ENCODE results near the gene CA14.
"Not testable (repeated sequence)": the region's sequence is repeated elsewhere in the genome, so short reads cannot be mapped to it uniquely, and the experiment has no call there.

Gene CA14

DNA sequence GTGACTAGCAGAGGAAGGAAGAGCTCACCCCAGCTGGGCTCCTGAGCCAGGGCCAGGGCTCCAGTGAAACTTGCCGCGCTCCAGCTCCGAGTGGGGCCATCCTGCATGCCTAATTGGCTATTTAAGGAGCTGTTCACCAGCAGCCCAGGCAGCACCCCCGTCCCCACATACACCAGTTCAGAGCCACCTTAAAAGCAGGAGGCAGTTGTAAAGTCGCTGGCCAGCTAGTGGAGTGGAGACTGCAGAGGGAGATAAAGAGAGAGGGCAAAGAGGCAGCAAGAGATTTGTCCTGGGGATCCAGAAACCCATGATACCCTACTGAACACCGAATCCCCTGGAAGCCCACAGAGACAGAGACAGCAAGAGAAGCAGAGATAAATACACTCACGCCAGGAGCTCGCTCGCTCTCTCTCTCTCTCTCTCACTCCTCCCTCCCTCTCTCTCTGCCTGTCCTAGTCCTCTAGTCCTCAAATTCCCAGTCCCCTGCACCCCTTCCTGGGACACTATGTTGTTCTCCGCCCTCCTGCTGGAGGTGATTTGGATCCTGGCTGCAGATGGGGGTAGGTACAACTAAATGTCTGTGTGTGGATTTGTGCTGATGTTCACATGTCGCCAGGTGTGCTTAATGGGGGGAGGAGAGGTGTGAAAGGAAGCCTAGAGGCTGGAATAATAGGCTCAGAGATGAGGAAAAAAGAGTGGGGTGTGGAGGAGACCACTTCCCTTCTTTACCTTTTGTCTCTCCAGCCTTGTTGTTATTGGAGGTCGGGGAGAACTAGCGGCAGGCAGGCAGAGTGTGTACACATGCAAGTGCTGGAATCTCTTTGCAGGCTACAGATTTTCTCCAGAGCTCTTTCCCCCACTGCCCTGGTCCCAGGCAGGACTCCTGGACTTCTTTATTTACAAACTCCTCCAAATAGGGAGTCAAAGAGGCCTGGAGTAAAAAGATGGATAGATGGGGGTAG is at the start of gene CA14:
CA14 (plus strand) TSS at position 151 of the 962 bp plus-strand sequence; CDS start at position 506, 355 bp downstream.
- DNase-seq (ENCODE audit: low read depth): no peak

DNA sequence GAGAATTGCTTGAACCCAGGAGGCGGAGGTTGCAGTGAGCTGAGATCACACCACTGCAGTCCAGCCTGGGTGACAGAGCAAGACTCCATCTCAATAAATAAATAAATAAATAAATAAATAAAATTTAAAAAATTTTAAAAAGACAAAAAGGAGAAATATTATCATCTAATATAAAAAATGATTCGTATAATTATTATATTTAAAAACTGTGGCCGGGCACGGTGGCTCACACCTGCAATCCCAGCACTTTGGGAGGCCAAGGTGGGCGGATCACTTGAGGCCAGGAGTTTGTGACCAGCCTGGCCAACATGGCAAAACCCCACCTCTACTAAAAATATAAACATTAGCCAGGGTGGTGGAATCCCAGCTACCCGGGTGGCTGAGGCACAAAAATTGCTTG is 49.1 kb upstream of the CA14 start:
- not testable (repeated sequence) for DNase-seq (ENCODE audit: low read depth)

DNA sequence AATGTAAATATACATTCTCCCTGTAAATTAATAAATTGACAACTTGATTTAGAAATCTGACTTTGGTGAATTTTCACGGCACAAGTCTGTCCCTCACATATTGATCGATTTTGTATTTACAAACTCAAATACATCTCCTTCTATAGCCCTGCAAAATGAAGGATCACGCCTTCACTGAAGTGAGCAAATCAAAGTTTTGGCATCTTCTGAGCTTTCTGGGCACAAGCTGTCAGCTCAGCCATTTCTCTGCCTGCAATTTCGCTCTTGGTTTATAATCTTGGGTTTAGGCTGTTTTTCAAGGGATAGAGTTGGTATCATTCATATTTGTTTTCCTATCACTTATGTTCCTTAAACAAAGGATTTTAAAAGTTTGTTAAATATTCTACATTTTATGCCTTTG is 47.5 kb upstream of the CA14 start:
- no peak for DNase-seq (ENCODE audit: low read depth)

DNA sequence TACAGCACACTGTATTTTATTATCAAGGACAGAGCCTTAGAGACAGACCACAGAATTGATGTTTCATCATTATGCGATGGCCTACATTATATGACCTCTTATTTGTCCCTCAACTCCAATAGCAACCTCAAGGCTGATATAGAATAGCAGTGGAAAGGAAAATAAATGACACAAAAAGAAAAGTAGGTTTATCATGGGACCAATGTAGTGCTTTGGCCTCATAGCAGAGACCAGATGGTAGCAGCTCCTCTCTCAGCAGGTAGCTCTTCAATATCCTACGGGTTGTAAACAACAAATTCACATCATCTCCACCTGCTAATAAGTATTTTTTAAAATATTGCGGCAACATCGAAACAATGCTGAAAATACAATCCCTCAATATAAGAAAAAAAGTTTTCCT is 46.9 kb upstream of the CA14 start:
- DNase-seq (ENCODE audit: low read depth): no peak

DNA sequence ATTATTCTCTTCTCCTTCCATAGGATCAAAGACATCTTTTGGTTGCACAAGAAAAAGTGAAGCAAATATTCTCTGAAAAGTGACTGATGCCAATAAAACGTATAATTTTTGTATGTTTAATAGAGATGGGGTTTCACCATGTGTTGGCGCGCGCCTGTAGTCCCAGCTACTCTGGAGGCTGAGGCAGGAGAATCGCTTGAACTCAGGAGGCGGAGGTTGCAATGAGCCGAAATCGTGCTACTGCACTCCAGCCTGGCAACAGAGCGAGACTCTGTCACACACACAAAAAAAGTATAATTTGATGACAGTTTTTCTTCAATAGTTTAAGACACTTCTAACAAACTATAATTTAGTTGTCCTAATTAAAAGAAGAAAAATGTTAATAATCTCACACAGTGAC is 45.5 kb upstream of the CA14 start:
- DNase-seq (ENCODE audit: low read depth): no peak

DNA sequence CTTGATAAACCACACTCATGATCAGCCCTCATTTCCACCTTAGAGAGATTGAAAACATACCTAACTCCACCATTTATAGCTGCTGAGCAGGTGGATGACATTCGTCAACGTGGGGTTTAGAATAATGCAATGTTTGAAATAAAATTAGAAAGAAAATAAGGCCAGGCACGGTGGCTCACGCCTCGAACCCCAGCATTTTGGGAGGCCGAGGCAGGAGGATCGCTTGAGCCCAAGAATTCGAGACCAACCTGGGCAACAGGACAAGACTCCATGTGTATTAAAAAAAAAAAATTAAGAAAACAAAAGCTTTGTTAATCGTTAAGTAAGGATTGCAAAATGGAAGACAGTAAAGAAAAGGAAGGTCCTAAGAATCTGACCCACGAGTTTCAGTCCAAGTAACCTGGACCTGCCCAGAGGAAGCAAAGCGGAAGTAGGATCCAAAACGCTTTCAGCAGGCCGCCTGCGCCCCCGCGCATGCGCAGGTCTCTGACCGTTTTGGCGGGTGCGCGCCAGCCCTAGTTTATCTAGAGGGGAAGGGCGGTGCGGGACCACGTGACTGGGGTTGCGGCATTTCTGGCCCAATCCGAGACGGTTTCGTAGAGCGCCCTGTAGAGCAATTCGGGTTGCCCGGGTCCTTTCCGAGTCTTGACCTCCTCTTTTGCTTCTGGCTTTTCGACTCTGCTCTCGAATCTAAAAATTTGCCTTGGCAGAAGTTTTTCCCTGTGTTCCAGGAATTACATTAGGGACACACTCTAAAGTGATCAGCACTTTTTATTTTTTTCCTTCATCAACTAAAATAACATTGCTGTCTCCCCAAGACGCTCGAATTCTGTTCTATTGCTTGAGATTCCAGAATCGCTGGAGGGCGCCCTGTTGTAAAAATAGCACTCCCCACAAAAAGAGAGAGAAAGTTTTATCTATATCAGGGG is 44.1 kb upstream of the CA14 start:
- DNase-seq (ENCODE audit: low read depth): peak; percentile 94

DNA sequence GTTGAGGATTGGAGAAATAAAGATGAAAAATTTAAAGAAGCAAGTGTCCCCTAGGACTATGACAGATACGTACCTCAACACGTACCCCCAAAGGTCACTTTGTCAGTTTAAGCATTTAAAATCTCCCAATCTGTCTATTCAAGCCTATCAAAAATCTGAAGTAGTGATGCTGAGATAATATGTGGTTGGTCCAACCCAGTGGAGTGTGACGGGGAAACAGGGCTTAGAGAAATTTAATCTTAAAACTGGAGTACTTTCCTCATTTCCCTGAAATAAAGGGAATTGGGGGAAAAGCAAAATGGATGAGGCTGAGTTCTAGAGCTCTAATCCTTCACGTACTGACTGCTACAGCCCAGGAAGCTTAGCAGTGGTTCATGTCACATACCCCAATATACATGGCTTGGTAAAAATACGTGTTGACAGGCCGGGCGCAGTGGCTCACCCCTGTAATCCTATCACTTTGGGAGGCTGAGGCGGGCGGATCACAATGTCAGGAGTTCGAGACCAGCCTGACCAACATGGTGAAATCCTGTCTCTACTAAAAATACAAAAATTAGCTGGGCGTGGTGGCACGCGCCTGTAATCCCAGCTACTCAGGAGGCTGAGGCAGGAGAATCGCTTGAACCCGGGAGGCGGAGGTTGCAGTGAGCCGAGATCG is 43.3 kb upstream of the CA14 start:
- peak; percentile 9 for DNase-seq (ENCODE audit: low read depth)

DNA sequence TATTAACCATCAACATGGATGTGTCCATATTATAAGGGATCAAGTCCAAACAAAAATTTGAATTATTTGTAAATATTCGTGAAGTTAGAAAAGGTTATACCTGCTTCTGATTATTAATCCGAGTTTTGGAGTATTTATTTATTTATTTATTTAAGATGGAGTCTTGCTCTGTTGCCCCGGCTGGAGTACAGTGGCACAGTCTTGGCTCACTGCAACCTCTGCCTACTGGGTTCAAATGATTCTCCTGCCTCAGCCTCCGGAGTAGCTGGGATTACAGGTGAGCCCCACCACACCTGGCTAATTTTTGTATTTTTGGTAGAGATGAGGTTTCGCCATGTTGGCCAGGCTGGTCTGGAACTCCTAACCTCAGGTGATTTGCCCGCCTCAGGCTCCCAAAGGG is 41.7 kb upstream of the CA14 start:
- DNase-seq (ENCODE audit: low read depth): not testable (repeated sequence)

DNA sequence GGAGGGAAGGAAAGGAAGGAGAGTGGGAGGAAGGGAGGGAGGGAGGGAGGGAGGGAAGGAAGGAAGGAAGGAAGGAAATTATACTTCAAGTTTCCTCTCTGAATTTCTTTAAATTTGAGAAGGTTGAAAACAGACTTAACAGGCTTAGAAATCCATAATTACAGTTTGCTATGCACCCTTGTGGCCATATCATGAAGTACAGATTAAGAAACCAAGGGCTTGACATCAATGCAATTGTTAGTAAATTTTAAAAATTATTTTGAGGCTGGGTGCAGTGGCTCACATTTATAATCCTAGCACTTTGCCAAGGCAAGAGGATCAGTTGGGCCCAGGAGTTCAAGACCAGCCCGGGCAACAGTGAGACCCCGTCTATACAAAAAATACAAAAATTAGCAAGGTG is 36.0 kb upstream of the CA14 start:
- DNase-seq (ENCODE audit: low read depth): peak; percentile 37

DNA sequence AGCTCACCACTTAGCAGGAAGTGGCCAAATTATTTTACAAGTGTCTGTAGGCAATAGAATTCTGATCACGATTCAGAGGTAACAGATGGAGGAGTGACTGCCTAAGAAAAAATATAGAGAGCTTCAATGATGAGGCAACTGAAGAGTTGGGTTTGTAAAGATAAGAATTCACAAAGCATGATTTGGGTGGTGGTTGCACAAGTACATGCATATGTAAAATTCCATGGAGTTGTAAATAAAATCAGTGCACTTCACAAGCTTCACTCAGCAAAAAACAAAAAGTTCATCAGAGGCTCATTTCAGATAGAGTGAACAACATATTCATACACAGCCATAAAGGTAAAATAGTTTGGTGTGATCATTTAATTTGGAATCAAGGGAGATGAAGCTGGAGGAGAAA is 32.6 kb upstream of the CA14 start:
- DNase-seq (ENCODE audit: low read depth): no peak

DNA sequence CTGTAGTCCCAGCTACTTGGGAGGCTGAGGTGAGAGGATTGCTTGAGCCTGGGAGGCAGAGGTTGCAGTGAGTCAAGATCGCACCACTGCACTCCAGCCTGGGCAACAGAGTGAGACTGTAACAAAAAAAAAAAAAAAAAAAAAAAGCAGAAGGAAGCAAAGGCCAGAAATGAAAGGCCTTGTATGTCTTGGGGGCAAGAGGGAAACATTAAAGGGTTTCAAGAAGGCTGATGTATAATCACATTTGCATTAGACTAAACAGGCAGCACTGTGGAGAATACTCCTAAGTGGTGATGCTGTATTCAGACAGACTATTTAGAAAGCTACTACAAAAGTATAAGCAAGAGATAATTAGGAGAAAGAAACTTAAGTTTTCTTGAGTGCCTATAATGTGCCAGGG is 32.0 kb upstream of the CA14 start:
- no peak for DNase-seq (ENCODE audit: low read depth)

DNA sequence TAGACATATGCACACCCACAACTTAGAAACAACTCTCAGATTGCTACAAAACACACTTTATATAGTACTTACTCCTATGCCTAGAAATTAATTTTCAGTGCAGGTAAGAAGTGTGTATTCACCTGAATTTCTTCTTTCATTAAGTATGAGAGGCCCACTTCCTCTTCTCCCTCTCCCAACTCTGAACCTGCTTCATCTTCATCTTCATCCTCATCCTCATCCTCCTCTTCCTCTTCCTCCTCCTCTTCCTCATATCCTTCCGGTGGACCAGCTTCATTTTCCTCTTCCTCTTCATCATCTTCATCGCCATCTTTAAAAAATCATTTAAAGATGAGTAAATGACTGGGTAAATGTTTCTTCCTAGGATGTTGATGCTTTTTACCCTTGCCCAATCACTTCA is 31.1 kb upstream of the CA14 start:
- DNase-seq (ENCODE audit: low read depth): no peak

DNA sequence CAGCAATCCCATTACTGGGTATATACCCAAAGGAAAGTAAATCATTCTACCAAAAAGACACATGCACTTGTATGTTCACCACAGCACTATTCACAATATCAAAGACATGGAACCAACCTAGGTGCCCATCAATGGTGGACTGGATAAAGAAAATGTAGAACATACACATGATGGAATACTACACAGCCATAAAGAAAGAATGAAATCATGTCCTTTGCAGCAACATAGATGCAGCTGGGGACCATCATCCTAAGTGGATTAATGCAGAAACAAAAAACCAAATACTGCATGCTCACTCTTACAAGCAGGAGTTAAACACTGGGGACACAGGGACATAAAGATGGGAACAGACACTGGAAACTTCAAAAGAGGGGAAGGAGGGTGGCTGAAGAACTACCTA is 30.3 kb upstream of the CA14 start:
- no peak for DNase-seq (ENCODE audit: low read depth)

DNA sequence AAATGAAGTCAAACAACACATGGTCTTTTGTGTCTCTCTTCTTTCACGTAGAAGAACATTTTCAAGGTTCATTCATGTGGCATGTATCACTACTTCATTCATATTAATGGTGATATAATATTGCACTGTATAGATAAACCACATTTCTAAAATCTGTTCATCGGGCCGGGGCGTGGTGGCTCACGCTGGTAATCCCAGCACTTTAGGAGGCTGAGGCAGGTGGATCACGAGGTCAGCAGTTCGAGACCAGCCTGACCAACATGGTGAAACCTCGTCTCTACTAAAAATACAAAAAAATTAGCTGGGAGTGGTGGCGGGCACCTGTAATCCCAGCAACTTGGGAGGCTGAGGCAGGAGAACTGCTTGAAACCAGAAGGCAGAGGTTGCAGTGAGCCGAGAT is 29.3 kb upstream of the CA14 start:
- DNase-seq (ENCODE audit: low read depth): not testable (repeated sequence)

DNA sequence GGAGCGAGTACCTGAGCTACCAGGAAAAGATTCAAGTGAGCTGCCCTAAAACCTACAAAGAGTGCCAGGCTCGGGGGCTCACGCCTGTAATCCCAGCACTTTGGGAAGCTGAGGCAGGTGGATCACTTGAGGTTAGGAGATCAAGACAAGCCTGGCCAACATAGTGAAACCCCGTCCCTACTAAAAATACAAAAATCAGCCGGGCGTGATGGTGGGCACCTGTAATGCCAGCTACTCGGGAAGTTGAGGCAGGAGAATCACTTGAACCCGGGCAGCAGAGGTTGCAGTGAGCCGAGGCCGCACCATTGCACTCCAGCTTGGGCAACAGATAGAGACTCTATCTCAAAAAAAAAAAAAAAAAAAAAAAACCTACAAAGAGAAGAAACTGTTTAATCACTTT is 24.7 kb upstream of the CA14 start:
- not testable (repeated sequence) for DNase-seq (ENCODE audit: low read depth)

DNA sequence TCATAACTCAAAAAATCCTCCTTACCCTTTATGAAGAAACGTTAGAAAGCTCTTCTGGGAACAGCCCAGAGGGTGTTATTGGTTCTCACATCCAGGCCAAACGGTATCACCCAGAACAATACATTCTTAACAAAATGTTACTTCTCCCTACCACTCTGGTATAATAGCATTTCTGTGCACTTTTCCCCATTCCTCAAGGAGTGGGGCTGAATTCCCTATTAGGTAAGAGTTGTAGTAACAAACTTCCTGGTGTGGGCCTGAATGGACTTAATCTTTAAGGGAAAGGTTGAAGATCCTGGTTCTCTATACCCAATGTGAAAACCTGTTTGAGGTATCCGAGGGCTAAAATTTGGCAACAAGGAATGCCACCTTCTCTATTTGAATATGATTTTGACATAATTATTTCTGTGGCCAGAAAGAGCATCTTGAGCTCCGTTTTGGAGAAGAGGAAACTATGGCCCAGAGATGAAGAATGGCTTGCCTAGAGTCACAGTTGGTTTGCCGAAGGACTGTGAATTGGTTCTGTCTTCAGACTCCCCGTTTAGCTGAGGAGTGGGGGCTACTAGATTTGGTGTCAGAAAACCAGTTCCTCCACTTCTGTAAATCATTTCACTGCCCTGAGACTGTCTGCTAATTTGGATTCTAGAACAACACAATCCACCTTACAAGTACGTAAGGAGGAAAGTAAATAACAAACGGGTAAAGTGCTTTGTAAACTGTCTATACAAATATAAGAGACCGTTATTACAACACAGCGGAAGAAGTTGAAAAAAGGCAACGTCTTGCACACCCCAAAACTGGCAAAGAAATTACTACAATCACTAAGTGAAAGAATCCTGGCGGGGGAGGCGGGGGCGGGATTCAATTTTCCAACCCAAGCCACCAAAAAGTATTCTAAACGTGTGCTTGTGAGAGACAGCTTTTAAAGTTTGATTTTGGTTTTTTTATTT is 23.9 kb upstream of the CA14 start:
- DNase-seq (ENCODE audit: low read depth): peak; percentile 52

DNA sequence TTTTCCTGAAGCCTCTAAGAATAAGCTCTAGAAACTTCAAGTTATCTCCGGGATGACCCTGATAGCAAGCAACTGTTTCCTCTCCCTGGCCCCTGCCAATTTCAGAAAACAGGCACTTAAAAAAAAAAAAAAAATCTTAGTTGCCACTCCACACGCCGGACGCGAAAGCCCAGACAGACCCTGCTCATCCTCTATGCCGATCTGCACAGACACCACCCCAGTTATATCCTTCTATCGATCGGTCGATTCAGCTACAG is 23.3 kb upstream of the CA14 start:
- no peak for DNase-seq (ENCODE audit: low read depth)

DNA sequence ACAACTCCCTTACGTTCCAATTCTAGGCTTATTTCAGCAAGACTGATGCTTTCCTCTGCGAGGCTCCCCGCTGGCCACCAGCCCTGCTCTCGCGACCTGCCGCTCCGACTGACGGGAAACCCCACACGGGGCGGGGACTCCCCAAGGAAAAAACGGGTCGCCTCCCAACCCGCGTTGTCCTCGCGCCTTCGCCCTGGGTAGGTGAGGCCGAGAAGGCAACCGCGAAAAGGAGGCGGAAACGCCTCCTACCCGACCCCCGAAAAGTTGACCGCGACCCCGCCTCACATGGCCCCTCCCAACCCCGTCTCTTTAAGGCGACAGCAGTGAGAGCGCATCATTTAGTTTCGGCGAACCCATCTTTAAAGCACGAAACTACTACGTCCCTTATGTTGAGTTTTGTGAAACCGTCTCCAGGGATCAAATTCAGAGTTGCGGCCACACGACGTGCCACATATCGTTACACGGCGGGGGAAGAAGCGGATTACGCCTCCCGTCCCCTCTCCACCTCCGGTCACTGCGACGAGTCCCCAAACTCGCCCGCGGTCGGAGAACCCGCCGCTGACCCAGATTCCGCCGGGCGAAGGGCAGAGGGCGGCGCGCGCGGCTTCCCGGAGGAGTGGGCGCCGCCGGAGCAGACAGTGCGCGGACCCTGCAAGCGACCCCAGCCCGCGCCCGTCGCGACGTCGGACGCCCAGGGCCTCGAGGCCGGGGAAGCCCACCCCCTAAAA is 22.8 kb upstream of the CA14 start:
- peak; percentile 73 for DNase-seq (ENCODE audit: low read depth)

DNA sequence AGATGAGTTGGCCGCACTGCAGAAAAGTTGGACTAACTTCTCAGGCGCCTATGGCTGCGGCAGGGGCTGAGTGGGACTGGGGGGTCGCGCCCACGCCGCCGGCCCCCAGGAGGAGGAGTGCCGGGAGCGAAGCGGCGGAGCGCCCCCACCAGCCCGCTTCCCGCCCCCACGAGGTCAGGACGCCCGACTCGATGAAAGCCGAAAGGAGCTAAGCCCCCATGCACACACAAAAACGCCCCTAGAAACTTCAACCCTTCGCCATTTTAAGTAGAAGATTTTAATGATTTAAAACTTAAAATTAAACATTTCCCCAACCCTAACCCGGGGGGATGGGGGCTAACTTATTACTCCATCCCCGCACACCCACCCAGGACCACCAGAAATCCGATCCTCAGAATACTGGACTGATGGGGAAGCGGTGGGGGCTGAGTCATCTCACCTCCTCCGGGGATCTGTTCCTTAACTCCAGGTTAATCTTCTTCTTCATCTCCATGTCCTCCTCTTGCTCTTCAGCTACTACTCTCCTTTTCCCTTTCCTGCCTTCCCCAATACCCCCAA is 22.2 kb upstream of the CA14 start:
- DNase-seq (ENCODE audit: low read depth): peak; percentile 27

DNA sequence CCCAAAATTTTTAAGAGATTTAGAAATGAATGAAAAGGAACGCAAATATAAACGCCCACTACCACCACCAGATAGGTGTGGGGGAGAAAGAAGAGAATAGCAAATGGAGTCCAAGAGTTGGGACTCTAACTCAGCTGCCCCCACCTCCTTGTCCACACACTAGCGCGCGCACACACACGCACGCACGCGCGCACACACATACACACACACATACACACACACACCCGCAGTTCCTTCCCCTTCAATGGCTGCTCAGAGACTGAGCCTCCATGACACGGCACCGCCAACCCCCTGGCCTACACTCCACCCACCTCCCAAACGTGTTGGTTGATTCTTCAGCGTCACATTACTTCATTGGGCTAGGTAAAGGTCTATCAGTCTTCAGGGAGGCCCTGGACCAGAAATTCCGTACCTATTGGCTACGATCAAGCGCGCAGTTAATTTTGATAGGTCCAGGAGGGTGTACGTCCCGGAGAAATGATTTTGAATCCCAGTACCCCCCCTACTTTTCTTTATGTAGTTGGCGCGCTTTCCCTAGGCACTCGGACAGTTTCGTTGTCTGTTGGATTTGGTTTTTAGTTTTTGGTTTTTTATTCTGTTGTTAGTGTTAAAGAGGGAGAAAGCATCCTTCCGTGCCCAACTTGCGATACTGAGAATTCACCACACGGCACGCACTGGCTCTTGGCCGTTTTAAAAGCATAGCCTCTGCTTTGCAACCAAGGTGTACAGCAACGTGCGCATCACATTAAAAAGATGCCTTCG is 21.5 kb upstream of the CA14 start, which contains the start of gene ANP32E:
ANP32E (minus strand) TSS at position 261 of the 762 bp plus-strand sequence. CDS start 326 bp downstream, outside the sequence.
- peak; percentile 100 for DNase-seq (ENCODE audit: low read depth)

Measured in iris pigment epithelial cell (primary cell).